ENCODE measurements around the gene GNAI2.

DNA sequence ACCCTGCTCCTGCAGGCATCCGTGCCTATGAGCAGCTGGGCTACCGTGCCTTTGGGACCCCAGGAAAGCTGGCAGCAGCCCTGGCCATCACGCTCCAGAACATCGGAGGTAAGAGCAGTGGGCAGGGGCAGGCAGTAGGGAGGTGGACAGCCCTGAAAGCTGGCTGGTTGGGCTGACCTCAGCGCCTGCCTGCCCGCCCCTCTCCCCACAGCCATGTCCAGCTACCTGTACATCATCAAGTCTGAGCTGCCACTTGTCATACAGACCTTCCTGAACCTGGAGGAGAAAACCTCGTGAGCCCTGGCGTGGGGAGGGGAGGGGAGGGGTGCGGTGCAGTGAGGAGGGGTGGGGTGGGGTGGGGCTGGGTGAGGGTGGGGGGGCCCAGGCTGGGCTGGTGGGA is 20.5 kb upstream of the GNAI2 start:
- TF ChIP-seq PATZ1 (CRISPR knock-in tag; IDR thresholded peaks at IDR 0.05; ENCODE audit: borderline replicate concordance) (no peak), GLIS3 (CRISPR knock-in tag; IDR thresholded peaks at IDR 0.05) (no peak), ZC3H10 (CRISPR knock-in tag; IDR thresholded peaks at IDR 0.05) (no peak), ZFP30 (CRISPR knock-in tag; IDR thresholded peaks at IDR 0.05) (no peak), ISL1 (CRISPR knock-in tag; IDR thresholded peaks at IDR 0.05) (no peak), CSDC2 (CRISPR knock-in tag; IDR thresholded peaks at IDR 0.05) (no peak), BACH2 (CRISPR knock-in tag; IDR thresholded peaks at IDR 0.05; ENCODE audit: borderline replicate concordance) (no peak), ZNF565 (CRISPR knock-in tag; conservative IDR thresholded peaks at IDR 0.05; ENCODE audit: low read depth) (no peak), POU6F1 (CRISPR knock-in tag; IDR thresholded peaks at IDR 0.05; ENCODE audit: borderline replicate concordance, low read depth) (no peak), ARNTL (CRISPR knock-in tag; IDR thresholded peaks at IDR 0.05; ENCODE audit: borderline replicate concordance, low read depth) (no peak), SNAI2 (CRISPR knock-in tag; IDR thresholded peaks at IDR 0.05) (no peak), TOX (CRISPR knock-in tag; IDR thresholded peaks at IDR 0.05; ENCODE audit: borderline replicate concordance) (no peak)
- TF ChIP-seq, protein P1, sequence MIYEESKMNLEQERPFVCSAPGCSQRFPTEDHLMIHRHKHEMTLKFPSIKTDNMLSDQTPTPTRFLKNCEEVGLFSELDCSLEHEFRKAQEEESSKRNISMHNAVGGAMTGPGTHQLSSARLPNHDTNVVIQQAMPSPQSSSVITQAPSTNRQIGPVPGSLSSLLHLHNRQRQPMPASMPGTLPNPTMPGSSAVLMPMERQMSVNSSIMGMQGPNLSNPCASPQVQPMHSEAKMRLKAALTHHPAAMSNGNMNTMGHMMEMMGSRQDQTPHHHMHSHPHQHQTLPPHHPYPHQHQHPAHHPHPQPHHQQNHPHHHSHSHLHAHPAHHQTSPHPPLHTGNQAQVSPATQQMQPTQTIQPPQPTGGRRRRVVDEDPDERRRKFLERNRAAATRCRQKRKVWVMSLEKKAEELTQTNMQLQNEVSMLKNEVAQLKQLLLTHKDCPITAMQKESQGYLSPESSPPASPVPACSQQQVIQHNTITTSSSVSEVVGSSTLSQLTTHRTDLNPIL (CRISPR knock-in tag; IDR thresholded peaks at IDR 0.05; ENCODE audit: low read depth) = no peak

Measured in SK-N-SH treated with all-trans-retinoic acid at 6 μM for 48 hours (cell line).